ENCODE measurements around the gene IBA57. TPM values are rescaled to one million over a fixed set of nuclear protein-coding genes. Genes with fewer than 3 reads are reported as not detected.

Gene IBA57
- total RNA-seq, 4 donors from 2014 or later = 3.7 to 11.8 (median 6.6) TPM

DNA sequence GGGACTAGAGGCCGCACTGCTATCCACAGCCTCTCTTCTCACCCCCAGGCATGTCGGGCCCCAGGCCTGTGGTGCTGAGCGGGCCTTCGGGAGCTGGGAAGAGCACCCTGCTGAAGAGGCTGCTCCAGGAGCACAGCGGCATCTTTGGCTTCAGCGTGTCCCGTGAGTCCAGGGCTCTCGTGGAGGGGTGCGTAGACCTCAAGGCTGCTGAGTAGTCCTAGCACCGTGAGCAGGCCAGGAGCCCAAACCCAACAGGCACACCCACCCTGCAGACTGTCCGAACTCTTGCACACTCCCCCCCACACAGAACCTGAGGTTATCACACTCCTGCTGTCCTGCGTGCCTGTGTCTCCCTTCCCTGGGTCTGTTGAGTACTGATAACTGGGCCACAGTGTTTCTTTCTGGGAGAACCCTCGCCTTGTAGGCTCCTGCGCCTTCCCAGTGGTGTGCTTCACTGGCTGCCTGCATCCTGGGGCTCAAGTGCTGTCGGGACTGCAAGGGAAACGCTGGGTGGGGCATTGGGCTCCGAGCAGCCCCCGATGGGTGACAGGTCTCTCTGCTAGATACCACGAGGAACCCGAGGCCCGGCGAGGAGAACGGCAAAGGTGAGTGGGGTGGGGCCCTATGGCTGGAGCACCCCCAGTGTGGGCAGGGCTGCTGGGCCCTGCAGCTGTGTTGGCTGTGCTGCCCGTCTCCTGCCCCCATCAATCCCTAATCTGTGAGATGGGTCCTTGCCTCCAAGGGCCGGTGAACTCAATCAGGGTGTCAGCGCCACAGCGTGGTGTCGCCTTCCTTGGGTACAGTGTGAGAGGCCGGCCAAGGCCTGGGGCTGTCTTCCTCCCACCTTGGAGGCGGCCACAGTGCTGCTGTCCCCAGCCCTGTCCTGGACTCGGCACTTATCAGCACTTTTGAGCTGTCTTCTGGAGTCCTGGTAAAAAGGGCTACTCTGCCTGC is 19.9 kb upstream of the IBA57 start:
- no peaks in the 10 kb centered on the region for H3K27me3 ChIP-seq
- peaks cover 71 to 99% (median 93%) of the 10 kb centered on the region in 4 donors for H3K4me1 ChIP-seq
- H3K36me3 ChIP-seq = peaks cover 7 to 52% (median 46%) of the 10 kb centered on the region in 4 donors
- TF ChIP-seq POLR2A (IDR thresholded peaks at IDR 0.05; ENCODE audit: low read depth) (no peak), POLR2AphosphoS5 (IDR thresholded peaks at IDR 0.05) (no peak), EP300 (IDR thresholded peaks at IDR 0.05) (no peak)
- TF ChIP-seq, protein P1, sequence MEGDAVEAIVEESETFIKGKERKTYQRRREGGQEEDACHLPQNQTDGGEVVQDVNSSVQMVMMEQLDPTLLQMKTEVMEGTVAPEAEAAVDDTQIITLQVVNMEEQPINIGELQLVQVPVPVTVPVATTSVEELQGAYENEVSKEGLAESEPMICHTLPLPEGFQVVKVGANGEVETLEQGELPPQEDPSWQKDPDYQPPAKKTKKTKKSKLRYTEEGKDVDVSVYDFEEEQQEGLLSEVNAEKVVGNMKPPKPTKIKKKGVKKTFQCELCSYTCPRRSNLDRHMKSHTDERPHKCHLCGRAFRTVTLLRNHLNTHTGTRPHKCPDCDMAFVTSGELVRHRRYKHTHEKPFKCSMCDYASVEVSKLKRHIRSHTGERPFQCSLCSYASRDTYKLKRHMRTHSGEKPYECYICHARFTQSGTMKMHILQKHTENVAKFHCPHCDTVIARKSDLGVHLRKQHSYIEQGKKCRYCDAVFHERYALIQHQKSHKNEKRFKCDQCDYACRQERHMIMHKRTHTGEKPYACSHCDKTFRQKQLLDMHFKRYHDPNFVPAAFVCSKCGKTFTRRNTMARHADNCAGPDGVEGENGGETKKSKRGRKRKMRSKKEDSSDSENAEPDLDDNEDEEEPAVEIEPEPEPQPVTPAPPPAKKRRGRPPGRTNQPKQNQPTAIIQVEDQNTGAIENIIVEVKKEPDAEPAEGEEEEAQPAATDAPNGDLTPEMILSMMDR (IDR thresholded peaks at IDR 0.05) = no peak
- 85% methylated on average over 9 of the region's 31 CpGs for WGBS
- intact Hi-C loops (cut with DNase I) = no loop called here
- H3K4me3 ChIP-seq = no peak overlapping the region
- H3K27ac ChIP-seq (replicated peaks in 1 of 4) = no peak overlapping the region
- no peak for DNase-seq (ENCODE audit: extremely low spot score)
- no peaks in the 10 kb centered on the region for H3K9me3 ChIP-seq

DNA sequence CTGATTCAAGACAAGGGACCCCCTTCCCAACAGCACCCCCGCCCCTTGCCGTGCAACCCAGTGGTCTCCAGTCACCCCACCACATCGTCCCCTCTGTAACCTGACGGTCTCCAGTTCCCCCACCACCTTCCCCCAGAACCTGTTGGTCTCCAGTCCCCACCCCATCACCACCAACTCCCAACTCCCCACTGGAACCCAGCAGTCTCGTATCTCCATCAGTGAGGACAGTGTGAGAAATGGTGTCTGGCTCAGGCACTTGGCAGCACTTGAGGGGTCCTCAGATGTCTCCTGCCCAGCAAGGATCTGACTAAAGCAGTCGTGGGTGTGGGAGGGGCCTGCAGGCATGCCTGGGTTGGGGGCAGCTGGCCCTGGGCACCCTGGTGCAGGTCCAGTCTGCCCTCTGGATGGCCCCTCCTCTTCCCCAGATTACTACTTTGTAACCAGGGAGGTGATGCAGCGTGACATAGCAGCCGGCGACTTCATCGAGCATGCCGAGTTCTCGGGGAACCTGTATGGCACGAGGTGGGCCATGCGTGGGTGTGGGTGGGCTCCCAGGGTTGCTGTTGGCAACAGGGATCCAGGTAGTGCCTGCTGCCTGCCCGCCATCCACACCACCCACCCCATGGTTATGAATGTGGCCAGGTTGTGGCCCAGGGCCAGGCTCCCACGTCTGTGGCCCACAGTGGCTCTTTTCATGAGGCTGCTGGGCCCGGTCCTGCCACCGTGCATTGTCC is 19.0 kb upstream of the IBA57 start:
- peaks cover 7 to 51% (median 46%) of the 10 kb centered on the region in 4 donors for H3K36me3 ChIP-seq

DNA sequence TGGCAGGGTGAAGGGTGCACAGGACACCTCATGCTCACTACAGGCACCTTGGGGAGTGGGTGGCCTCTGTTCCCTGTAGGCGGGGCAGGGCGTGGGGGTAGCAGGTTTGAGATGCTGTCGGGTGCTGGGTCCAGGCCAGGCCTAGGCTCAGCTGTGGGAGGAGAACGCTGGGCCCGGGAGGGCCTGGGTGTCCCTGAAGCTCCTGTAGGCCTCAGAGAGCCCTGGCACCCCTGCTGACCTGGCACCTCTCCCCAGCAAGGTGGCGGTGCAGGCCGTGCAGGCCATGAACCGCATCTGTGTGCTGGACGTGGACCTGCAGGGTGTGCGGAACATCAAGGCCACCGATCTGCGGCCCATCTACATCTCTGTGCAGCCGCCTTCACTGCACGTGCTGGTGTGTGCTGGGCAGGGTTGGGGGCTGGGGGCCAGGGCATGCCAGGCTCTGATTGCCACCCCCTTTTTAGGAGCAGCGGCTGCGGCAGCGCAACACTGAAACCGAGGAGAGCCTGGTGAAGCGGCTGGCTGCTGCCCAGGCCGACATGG is 18.4 kb upstream of the IBA57 start:
- no peaks in the 10 kb centered on the region for H3K27me3 ChIP-seq
- no peaks in the 10 kb centered on the region for H3K9me3 ChIP-seq
- DNase-seq (ENCODE audit: extremely low spot score) = no peak
- H3K4me3 ChIP-seq = no peak overlapping the region
- H3K4me1 ChIP-seq = peaks cover 72 to 99% (median 93%) of the 10 kb centered on the region in 4 donors
- WGBS = 92% methylated on average over 8 of the region's 20 CpGs
- intact Hi-C loops (cut with DNase I) = no loop called here
- H3K36me3 ChIP-seq = peaks cover 7 to 45% (median 43%) of the 10 kb centered on the region in 4 donors
- peak overlapping the region in 1 of 4 donors; percentile 87 for H3K27ac ChIP-seq (replicated peaks in 1 of 4)
- no peak for TF ChIP-seq POLR2AphosphoS5 (IDR thresholded peaks at IDR 0.05)
- TF ChIP-seq POLR2A (IDR thresholded peaks at IDR 0.05; ENCODE audit: low read depth) = no peak
- no peak for TF ChIP-seq EP300 (IDR thresholded peaks at IDR 0.05)
- TF ChIP-seq, protein P1 (IDR thresholded peaks at IDR 0.05) = no peak

More for the DNA sequence above, 19.0 kb upstream of the IBA57 start:
- H3K9me3 ChIP-seq = no peaks in the 10 kb centered on the region
- intact Hi-C loops (cut with DNase I) = no loop called here
- H3K4me3 ChIP-seq = no peak overlapping the region
- WGBS = 89% methylated on average over 12 of the region's 18 CpGs
- peaks cover 72 to 99% (median 93%) of the 10 kb centered on the region in 4 donors for H3K4me1 ChIP-seq
- DNase-seq (ENCODE audit: extremely low spot score) = no peak
- TF ChIP-seq POLR2AphosphoS5 (IDR thresholded peaks at IDR 0.05) = no peak
- TF ChIP-seq, protein P1 (IDR thresholded peaks at IDR 0.05) = no peak
- TF ChIP-seq EP300 (IDR thresholded peaks at IDR 0.05) = no peak
- no peak for TF ChIP-seq POLR2A (IDR thresholded peaks at IDR 0.05; ENCODE audit: low read depth)
- H3K27me3 ChIP-seq = no peaks in the 10 kb centered on the region
- no peak overlapping the region for H3K27ac ChIP-seq (replicated peaks in 1 of 4)

DNA sequence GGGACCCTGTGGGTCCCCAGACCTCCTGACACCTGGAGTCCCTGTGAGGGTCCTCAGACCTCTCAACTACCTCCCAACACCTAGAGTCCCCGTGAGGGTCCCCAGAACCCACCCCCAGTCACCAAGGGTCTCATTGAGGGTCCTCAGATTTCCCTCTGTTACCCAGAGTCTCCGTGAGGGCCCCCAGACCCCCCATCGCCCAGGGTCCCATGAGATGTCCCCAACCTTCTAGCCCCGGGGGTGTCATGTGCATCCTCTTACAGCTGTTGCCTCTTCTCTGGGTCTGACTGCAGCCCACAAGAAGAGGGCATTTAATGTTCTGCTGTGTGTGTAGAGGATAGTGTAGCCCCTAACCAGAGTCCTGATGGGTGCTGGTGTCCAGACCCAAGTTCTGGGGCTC is 17.8 kb upstream of the IBA57 start:
- Histone ChIP-seq H3K4me3 (no peak overlapping the region), H3K27me3 (no peaks in the 10 kb centered on the region), H3K4me1 (peaks cover 66 to 99% (median 91%) of the 10 kb centered on the region in 4 donors), H3K9me3 (no peaks in the 10 kb centered on the region), H3K27ac (replicated peaks in 1 of 4) (peak overlapping the region; percentile 85 to 95 (median 90)), H3K36me3 (peaks cover 7 to 43% (median 40%) of the 10 kb centered on the region in 4 donors)
- no peak for TF ChIP-seq POLR2AphosphoS5 (IDR thresholded peaks at IDR 0.05)
- TF ChIP-seq EP300 (IDR thresholded peaks at IDR 0.05) = no peak
- intact Hi-C loops (cut with DNase I) = no loop called here
- no peak for DNase-seq (ENCODE audit: extremely low spot score)
- 79% methylated on average over 4 of the region's 4 CpGs for WGBS

Data from esophagus muscularis mucosa (tissue), 4 donors.